D721Med (cell line): Measurements from ENCODE around the gene NUDT11.
"Not testable (repeated sequence)": the region's sequence is repeated elsewhere in the genome, so short reads cannot be mapped to it uniquely, and the experiment has no call there.

Experiments used
- DNase-seq: peaks from one replicate; pipeline ENCODE4 v3.0.0; 2011; ENCODE audit warnings: low spot score; ENCODE audit not compliant: insufficient read length
- FAIRE-seq: peaks from 2 replicates; lab custom pipeline; 2011; peaks lifted over from hg19 to GRCh38; lab: Jason Lieb, UNC
- TF ChIP-seq, protein P1 (sequence below): IDR thresholded peaks from 2 replicates; pipeline ENCODE4 v1.5.1; 2012; ENCODE audit warnings: mild to moderate bottlenecking, control low read depth; ENCODE audit not compliant: insufficient read depth; ENCODE audit errors: missing control alignments

The NUDT11 gene

DNA sequence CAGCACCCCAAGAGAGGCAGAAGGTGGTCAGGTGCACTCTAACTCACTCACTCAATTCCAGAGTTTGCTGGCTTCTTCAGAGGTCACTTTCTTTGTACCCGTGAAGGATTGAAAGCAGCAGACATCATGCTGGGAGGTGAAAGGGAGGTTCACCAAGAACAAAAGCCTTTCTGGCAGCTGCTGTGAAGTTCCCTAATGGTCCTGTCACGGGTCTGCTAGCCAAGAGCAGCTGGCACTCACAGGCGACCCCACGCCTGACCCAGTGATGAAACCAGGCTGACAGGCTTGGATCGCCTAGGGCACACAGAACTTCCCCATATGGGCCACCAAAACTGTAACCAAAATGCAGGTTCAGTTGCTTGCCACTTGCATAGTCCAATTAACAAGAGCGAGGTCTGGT is 11.8 kb downstream of the NUDT11 start:
- no peak for DNase-seq
- no peak for FAIRE-seq
- TF ChIP-seq, protein P1, sequence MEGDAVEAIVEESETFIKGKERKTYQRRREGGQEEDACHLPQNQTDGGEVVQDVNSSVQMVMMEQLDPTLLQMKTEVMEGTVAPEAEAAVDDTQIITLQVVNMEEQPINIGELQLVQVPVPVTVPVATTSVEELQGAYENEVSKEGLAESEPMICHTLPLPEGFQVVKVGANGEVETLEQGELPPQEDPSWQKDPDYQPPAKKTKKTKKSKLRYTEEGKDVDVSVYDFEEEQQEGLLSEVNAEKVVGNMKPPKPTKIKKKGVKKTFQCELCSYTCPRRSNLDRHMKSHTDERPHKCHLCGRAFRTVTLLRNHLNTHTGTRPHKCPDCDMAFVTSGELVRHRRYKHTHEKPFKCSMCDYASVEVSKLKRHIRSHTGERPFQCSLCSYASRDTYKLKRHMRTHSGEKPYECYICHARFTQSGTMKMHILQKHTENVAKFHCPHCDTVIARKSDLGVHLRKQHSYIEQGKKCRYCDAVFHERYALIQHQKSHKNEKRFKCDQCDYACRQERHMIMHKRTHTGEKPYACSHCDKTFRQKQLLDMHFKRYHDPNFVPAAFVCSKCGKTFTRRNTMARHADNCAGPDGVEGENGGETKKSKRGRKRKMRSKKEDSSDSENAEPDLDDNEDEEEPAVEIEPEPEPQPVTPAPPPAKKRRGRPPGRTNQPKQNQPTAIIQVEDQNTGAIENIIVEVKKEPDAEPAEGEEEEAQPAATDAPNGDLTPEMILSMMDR = no peak

DNA sequence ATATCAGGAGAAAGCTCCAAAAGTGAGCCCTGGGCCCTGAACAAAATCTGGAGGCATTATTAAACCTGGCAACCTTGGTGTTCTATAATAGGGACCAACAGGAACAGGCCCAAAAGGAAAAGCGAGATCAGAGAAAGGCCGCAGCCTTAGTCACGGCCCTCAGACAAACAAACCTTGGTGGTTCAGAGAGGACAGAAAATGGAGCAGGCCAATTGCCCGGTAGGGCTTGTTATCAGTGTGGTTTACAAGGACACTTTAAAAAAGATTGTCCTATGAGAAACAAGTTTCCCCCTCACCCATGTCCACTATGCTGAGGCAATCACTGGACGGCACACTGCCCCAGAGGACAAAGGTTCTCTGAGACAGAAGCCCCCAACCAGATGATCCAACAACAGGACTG is 14.0 kb downstream of the NUDT11 start:
- not testable (repeated sequence) for FAIRE-seq, DNase-seq

DNA sequence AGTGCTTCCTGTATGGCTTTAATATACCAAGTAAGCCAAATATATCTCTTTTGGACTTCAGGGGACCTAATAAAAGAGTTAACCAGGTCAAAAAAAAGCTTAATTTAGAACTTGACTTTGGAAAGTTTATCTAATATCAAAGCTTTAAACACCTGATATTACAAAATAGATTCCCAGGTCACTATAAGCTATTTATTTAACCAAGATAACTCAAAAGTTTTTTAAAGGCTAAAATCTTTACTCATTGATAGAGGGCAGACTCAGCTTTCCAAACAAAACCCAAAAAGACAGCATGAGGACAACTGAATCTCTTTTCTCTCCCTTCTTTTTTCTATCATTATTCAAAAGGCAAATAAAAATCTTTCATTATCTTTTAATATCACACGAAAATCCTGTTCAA is 19.5 kb downstream of the NUDT11 start:
- FAIRE-seq = no peak
- TF ChIP-seq, protein P1 = no peak

DNA sequence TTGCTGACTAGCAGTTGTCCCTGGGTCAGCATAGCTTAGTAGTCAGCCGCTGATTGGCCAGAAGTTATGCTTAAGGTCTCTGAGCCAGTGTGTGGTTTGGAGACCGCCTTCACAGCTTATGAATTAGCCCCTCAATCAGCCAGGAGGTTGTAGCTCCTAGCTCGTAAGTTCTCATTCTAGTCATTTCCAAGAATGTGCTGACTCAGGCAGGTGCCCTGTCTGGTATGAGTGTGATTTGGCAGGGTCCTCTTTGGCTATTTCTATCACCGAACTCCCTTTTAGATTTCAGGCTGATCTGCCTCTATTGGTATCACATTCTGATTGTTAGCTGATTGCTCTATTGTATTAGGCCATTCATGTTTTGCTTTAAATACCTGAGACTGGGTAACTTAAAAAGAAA is 33.1 kb downstream of the NUDT11 start:
- TF ChIP-seq, protein P1 = no peak
- FAIRE-seq (no peak), DNase-seq (no peak)

More for the DNA sequence above, 19.5 kb downstream of the NUDT11 start:
- DNase-seq = no peak

DNA sequence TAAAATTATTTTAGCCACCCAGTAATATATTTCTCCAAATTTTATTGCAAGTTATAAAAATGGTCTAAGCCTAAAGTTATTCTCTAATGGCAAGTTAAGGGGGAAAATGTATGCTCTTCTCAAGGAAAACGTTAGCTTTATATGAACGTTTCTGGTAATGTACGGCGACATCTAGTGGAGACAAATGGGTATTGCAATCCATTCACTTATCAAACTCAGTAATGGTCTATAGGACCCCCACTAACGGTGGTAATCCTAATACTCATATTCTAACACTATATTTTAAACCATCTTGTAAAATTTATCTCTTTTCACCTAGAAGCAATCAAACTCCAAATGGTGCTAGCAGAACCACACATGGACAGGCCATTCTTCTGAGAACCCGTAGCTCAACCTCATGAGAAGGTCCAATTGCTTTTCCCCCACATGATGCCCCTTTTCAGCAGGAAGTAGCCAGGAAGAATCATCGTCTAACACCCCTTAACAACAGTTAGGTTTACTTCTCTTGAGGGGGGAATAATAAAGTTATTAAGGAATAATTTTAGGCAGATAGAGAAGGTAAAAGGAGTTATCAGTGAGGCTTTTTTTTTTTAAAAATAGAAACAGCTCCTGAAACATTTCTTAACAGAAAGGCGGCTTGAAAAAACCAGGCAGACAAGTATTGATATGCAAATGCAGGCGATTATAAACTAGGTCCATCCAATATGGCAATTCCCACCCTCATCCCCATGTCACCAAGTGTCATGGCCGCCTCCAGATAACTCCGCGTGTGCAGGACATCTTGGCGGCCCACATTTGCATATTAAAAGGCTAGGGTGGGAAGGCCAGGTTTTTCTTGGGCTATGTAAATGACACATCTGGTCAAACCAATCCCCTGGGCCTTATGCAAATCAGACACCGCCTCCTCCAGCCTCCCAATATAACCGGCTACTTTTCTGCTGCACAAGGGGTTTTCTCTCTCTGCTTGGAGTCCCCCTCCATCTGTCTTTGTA is 35.0 kb downstream of the NUDT11 start:
- FAIRE-seq (no peak), DNase-seq (no peak)
- TF ChIP-seq, protein P1 = peak; percentile 59

DNA sequence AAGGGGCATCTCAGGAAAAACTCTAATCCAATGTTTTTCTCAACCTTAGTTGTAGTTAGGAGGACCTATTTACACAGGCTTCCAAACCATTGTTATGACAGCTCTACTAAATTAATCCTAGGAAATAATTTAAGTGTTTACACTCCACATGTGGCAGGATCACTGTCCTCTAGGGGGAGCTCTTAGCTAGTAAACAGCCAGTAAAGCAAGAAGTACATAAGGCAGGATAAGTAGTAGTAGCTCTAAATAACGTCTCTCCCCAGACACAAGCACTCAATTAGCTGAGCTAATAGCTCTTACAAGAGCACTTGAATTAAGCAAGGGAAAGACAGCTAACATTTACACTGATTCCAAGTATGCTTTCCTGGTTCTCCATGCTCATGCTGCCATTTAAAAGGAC is 37.3 kb downstream of the NUDT11 start:
- DNase-seq = no peak
- TF ChIP-seq, protein P1 = peak; percentile 37

DNA sequence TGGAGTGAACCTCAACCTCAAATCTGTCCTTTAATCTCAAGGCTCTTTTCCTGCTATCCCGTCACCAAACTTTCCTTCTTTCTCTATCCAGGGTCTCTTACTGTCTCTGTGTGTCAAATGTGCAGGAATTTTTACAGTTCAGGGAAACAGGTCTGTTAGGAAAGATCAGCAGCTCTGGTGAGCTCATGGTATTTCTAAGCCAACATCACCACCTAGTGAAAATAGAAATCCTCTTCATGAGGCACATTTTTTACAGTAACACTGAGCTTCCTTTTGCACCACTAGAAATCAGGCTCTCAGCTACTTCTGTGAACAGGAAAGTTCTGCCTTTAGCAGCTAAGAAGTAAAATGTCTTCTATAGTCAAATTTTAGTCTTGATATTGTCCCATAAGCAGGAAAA is 39.6 kb downstream of the NUDT11 start:
- FAIRE-seq = no peak
- DNase-seq = no peak
- TF ChIP-seq, protein P1 = no peak

More for the DNA sequence above, 37.3 kb downstream of the NUDT11 start:
- FAIRE-seq = no peak
